Vagina (tissue), 2 donors: ENCODE data around the gene PSME2. TPM values are rescaled to one million over a fixed set of nuclear protein-coding genes. Genes with fewer than 3 reads are reported as not detected.

Source experiments
- DNase-seq, 2 donors: peaks; one replicate each; pipeline ENCODE4 v3.0.0-alpha.2; 2017; ENCODE audit errors: extremely low spot score in 2 of 2
- H3K27ac ChIP-seq: fragments of 200-600 bp; sonication (generic); one replicate; pipeline ENCODE4 v1.5.1; 2019
- H3K27me3 ChIP-seq: fragments of 200-600 bp; sonication (generic); one replicate; pipeline ENCODE4 v1.5.1; 2019
- H3K36me3 ChIP-seq, 2 donors: fragments of 200-600 bp; sonication (generic); one replicate each; pipeline ENCODE4 v1.5.1; 2017 to 2019
- H3K4me1 ChIP-seq: fragments of 200-600 bp; sonication (generic); one replicate; pipeline ENCODE4 v1.5.1; 2019
- H3K4me3 ChIP-seq, 2 donors: fragments of 200-600 bp; sonication (generic); 1 replicate in 1 of 2; 2 replicates in 1 of 2; pipeline ENCODE4 v1.5.1; 2016 to 2019
- H3K9me3 ChIP-seq: fragments of 200-600 bp; sonication (generic); one replicate; pipeline ENCODE4 v1.5.1; 2019
- POLR2A ChIP-seq, 2 donors: fragments of 450-650 bp; IDR thresholded peaks; one replicate each; pipeline ENCODE4 v1.6.1; 2017; ENCODE audit warnings: antibody characterized with exemption in 2 of 2, mild to moderate bottlenecking in 2 of 2, moderate library complexity in 2 of 2
- POLR2AphosphoS5 ChIP-seq, 2 donors: sonication (generic); formaldehyde crosslinking; IDR thresholded peaks; one replicate each; pipeline ENCODE4 v1.9.0; 2017; ENCODE audit warnings: antibody characterized with exemption in 2 of 2, mild to moderate bottlenecking in 2 of 2, low read depth in 1 of 2; ENCODE audit not compliant: insufficient read depth in 1 of 2
- intact Hi-C: fragments of 100-400 bp; cut with DNase I; formaldehyde crosslinking; loops from one replicate; pipeline ENCODE4 v1.15.1; 2023
- total RNA-seq: library from RNA; depleted of rRNA; stranded (reverse); fragments of >200 nt; gene quantifications from one replicate; pipeline ENCODE4 v1.2.3, GENCODE V29; 2016
- TF ChIP-seq, protein P1 (sequence below), 3 experiments: fragments of 450-650 bp in 2 of 3; fragments of 200-600 bp in 1 of 3; sonication (generic) in 1 of 3; IDR thresholded peaks; one replicate each; pipeline ENCODE4 v1.5.1; 2017 to 2019; ENCODE audit warnings: antibody characterized with exemption in 3 of 3, mild to moderate bottlenecking in 2 of 3, moderate library complexity in 2 of 3

The PSME2 gene
- total RNA-seq, 1 donor from 2014 or later: 131 TPM

DNA sequence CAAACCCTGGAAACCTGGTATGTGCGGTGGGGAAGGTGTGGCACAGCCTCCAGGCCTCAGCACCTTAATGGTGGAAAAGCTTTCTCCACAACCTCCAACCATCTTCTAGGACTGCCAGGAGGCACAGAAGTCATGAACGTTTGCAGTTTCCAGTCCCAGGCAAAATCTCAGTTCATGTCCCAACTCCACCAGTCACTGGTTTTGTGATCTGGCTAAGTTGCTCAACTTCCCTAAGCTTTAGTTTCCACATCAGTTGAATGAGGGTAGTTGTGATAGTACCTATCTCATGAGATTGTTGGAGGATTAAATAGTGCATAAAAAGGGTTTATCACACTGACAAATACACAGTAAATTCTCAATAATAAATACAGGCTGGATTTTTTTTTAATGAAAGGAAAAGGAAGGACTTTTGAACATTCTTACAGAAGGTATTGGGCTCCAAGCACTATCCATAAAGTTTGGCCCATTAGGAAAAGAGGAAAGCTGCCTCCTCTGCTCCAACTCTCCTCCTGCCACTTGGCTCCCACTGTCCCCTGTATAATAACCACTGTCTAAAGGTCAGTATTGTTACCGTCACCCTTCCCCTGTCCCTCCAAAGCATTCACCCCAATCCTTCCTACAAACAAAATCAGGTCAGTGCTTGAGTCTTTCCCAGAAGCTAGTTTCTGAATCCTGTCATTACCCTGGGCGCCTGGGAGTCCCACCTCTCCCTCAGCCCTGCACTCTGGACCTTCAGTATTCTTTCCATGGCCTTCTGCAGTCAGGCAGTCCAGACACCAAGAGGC is 46.0 kb downstream of the PSME2 start:
- Histone ChIP-seq H3K9me3 (no peaks in the 10 kb centered on the region), H3K4me1 (peaks cover 6% of the 10 kb centered on the region), H3K27ac (no peak overlapping the region), H3K36me3 (no peaks in the 10 kb centered on the region), H3K27me3 (no peaks in the 10 kb centered on the region), H3K4me3 (no peak overlapping the region)
- no peak for DNase-seq
- intact Hi-C loops: loop anchor here (5.0 kb wide), 1 partner anchor 43 kb away; no protein-coding TSS in a partner anchor
- TF ChIP-seq POLR2A (IDR thresholded peaks at IDR 0.05): no peak
- no peak for TF ChIP-seq POLR2AphosphoS5 (IDR thresholded peaks at IDR 0.05; ENCODE audit: insufficient read depth in 1 of 2, low read depth in 1 of 2)
- TF ChIP-seq, protein P1, sequence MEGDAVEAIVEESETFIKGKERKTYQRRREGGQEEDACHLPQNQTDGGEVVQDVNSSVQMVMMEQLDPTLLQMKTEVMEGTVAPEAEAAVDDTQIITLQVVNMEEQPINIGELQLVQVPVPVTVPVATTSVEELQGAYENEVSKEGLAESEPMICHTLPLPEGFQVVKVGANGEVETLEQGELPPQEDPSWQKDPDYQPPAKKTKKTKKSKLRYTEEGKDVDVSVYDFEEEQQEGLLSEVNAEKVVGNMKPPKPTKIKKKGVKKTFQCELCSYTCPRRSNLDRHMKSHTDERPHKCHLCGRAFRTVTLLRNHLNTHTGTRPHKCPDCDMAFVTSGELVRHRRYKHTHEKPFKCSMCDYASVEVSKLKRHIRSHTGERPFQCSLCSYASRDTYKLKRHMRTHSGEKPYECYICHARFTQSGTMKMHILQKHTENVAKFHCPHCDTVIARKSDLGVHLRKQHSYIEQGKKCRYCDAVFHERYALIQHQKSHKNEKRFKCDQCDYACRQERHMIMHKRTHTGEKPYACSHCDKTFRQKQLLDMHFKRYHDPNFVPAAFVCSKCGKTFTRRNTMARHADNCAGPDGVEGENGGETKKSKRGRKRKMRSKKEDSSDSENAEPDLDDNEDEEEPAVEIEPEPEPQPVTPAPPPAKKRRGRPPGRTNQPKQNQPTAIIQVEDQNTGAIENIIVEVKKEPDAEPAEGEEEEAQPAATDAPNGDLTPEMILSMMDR (IDR thresholded peaks at IDR 0.05): no peak

DNA sequence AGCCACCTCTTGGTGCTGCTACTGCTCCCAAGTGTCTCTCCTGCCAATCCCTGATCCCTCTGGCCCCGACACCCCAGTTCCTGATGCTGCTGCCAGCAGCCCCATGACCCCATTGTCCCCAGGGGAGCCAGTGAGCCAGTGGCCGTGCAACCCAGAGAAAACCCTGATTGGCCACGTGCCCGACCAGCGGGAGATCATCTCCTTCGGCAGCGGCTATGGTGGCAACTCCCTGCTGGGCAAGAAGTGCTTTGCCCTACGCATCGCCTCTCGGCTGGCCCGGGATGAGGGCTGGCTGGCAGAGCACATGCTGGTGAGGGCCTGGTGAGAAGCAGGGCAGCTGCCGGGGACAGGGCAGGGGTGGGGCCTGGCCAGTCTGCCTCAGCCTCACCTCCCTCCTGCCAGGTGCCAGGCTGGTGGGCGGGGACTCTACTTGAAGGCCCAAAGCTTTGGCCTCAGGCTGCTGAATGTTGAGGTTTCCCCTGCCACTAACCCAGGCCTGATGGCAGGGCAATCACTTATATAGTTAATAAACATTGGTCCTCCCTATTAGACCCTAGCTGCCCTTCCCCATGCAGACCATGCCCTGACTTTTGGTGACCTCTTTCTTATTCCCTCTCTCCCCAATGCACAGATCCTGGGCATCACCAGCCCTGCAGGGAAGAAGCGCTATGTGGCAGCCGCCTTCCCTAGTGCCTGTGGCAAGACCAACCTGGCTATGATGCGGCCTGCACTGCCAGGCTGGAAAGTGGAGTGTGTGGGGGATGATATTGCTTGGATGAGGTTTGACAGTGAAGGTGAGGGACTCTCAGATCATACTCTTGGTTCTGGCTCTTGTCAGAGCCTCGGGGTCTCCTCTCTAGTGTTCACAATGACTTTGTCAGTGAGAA is 47.2 kb downstream of the PSME2 start:
- H3K27ac ChIP-seq: no peak overlapping the region
- TF ChIP-seq POLR2A (IDR thresholded peaks at IDR 0.05) (no peak), POLR2AphosphoS5 (IDR thresholded peaks at IDR 0.05; ENCODE audit: insufficient read depth in 1 of 2, low read depth in 1 of 2) (no peak)
- TF ChIP-seq, protein P1 (IDR thresholded peaks at IDR 0.05): no peak
- no peaks in the 10 kb centered on the region for H3K27me3 ChIP-seq
- H3K9me3 ChIP-seq: no peaks in the 10 kb centered on the region
- H3K4me1 ChIP-seq: peaks cover 14% of the 10 kb centered on the region
- intact Hi-C loops: no loop called here
- H3K4me3 ChIP-seq: no peak overlapping the region
- H3K36me3 ChIP-seq: no peaks in the 10 kb centered on the region
- no peak for DNase-seq

DNA sequence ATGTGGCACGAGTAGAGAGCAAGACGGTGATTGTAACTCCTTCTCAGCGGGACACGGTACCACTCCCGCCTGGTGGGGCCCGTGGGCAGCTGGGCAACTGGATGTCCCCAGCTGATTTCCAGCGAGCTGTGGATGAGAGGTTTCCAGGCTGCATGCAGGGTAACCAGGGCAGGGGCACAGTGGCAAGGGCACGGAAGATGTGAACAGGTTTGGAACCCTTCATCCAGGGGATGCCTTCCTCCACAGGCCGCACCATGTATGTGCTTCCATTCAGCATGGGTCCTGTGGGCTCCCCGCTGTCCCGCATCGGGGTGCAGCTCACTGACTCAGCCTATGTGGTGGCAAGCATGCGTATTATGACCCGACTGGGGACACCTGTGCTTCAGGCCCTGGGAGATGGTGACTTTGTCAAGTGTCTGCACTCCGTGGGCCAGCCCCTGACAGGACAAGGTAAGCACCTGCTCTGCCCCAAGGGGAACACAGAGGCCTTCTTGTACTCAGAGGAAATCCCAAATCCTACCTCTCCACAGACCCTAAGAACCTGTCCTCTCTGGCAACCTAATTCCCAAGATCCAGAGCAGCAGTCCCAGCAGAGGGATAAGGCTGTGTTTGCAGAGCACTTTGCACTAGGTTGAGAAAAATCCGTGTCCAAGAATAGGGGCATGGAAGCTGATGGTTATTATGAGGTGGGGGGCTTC is 48.0 kb downstream of the PSME2 start:
- no peak for TF ChIP-seq POLR2A (IDR thresholded peaks at IDR 0.05)
- TF ChIP-seq POLR2AphosphoS5 (IDR thresholded peaks at IDR 0.05; ENCODE audit: insufficient read depth in 1 of 2, low read depth in 1 of 2): no peak
- TF ChIP-seq, protein P1 (IDR thresholded peaks at IDR 0.05): no peak
- Histone ChIP-seq H3K4me3 (no peak overlapping the region), H3K27ac (no peak overlapping the region), H3K36me3 (no peaks in the 10 kb centered on the region), H3K4me1 (peaks cover 18% of the 10 kb centered on the region), H3K27me3 (no peaks in the 10 kb centered on the region), H3K9me3 (no peaks in the 10 kb centered on the region)
- no peak for DNase-seq
- intact Hi-C loops: no loop called here

GRCh38 chr14:24096545-24097181 is 49.7 kb downstream of the PSME2 start:
- TF ChIP-seq POLR2AphosphoS5 (IDR thresholded peaks at IDR 0.05; ENCODE audit: insufficient read depth in 1 of 2, low read depth in 1 of 2) (no peak), POLR2A (IDR thresholded peaks at IDR 0.05) (no peak)
- Histone ChIP-seq H3K4me3 (no peak overlapping the region), H3K9me3 (no peaks in the 10 kb centered on the region), H3K4me1 (peaks cover 23% of the 10 kb centered on the region), H3K36me3 (no peaks in the 10 kb centered on the region), H3K27ac (no peak overlapping the region), H3K27me3 (no peaks in the 10 kb centered on the region)
- DNase-seq: no peak
- intact Hi-C loops: no loop called here
